ENCODE results near the gene CHRNG.

Gene CHRNG

DNA sequence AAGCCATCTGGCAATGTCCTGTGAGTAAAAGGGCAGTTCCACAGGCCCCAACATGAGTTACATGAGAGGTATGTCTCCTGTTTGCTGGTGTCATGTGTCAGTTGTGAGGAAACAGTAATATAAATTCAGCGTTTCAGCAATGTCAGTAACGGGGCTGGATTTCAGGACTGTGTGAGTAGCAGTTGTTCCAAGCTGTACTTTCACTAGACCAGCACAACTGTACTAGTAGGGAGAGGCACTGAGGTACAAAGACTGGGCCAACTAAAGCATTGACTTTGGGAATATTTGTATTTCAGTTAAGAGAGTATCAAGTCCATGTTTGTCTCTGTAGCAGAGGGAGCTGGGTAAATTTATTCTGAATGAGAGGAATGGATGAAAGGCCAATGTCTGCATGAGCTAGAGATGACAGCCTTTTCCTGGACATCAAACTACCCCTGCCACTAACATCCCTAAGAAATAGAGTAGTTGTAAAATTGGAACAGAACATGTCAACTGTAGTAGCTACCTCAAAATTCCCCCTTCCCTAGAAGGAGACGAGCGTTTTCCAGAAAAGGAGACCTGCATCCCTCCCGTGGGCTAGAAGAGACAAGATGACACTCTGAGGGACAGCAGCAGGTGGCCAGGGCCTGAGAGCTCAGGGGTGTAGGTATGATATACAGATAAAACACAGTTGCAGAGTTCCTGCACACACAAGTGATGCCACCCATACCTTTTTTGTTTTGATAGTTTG, 35.3 kb downstream of the CHRNG start:
- peaks cover 7% of the 10 kb centered on the region for H3K4me1 ChIP-seq (ENCODE audit: insufficient read depth, poor library complexity, severe bottlenecking)
- ATAC-seq (ENCODE audit: low read depth) (peak; percentile 91), DNase-seq (ENCODE audit: low spot score) (no peak)
- no peaks in the 10 kb centered on the region for H3K9me3 ChIP-seq (ENCODE audit: severe bottlenecking)
- no peaks in the 10 kb centered on the region for H3K27me3 ChIP-seq (ENCODE audit: insufficient read depth, poor library complexity, severe bottlenecking)
- TF ChIP-seq CTCF (IDR thresholded peaks at IDR 0.05; ENCODE audit: poor library complexity, severe bottlenecking): no peak
- H3K4me3 ChIP-seq (ENCODE audit: severe bottlenecking): no peak overlapping the region
- H3K27ac ChIP-seq (ENCODE audit: poor library complexity, severe bottlenecking): peak overlapping the region; percentile 17
- peaks cover 25% of the 10 kb centered on the region for H3K36me3 ChIP-seq (ENCODE audit: low read depth)

DNA sequence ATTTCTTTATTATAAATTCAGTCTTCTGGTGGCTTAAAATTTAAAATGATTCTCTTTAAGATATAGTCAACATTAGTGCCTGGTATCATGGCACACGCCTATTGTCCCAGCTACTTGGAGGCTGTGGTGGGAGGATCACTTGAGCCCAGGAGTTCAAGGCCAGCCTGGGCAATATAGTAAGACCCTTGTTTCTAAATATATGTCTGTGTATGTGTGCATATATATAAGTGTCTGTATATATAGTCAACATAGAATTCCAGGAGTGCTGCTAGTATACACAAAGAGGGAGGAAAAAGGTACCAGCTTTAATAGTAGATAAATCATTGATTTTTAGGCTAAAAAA, 35.9 kb downstream of the CHRNG start:
- DNase-seq (ENCODE audit: low spot score) (no peak), ATAC-seq (ENCODE audit: low read depth) (no peak)
- TF ChIP-seq CTCF (IDR thresholded peaks at IDR 0.05; ENCODE audit: poor library complexity, severe bottlenecking): no peak

GRCh38 chr2:232576995-232577394, 37.5 kb downstream of the CHRNG start:
- no peak for TF ChIP-seq CTCF (IDR thresholded peaks at IDR 0.05; ENCODE audit: poor library complexity, severe bottlenecking)
- ATAC-seq (ENCODE audit: low read depth) (no peak; the same call in 2 of the 3 replicates), DNase-seq (ENCODE audit: low spot score) (no peak)
- Histone ChIP-seq H3K4me3 (ENCODE audit: severe bottlenecking) (no peak overlapping the region), H3K36me3 (ENCODE audit: low read depth) (peaks cover 14% of the 10 kb centered on the region), H3K27me3 (ENCODE audit: insufficient read depth, poor library complexity, severe bottlenecking) (no peaks in the 10 kb centered on the region), H3K9me3 (ENCODE audit: severe bottlenecking) (no peaks in the 10 kb centered on the region), H3K4me1 (ENCODE audit: insufficient read depth, poor library complexity, severe bottlenecking) (peaks cover 7% of the 10 kb centered on the region), H3K27ac (ENCODE audit: poor library complexity, severe bottlenecking) (no peak overlapping the region)

More for the DNA sequence above, 35.9 kb downstream of the CHRNG start:
- H3K27me3 ChIP-seq (ENCODE audit: insufficient read depth, poor library complexity, severe bottlenecking): no peaks in the 10 kb centered on the region
- H3K36me3 ChIP-seq (ENCODE audit: low read depth): peaks cover 19% of the 10 kb centered on the region
- H3K9me3 ChIP-seq (ENCODE audit: severe bottlenecking): no peaks in the 10 kb centered on the region
- H3K27ac ChIP-seq (ENCODE audit: poor library complexity, severe bottlenecking): no peak overlapping the region
- H3K4me1 ChIP-seq (ENCODE audit: insufficient read depth, poor library complexity, severe bottlenecking): peaks cover 7% of the 10 kb centered on the region
- H3K4me3 ChIP-seq (ENCODE audit: severe bottlenecking): no peak overlapping the region

GRCh38 chr2:232577841-232578240, 38.3 kb downstream of the CHRNG start:
- Histone ChIP-seq H3K27me3 (ENCODE audit: insufficient read depth, poor library complexity, severe bottlenecking) (no peaks in the 10 kb centered on the region), H3K27ac (ENCODE audit: poor library complexity, severe bottlenecking) (no peak overlapping the region), H3K9me3 (ENCODE audit: severe bottlenecking) (no peaks in the 10 kb centered on the region), H3K36me3 (ENCODE audit: low read depth) (peaks cover 14% of the 10 kb centered on the region), H3K4me1 (ENCODE audit: insufficient read depth, poor library complexity, severe bottlenecking) (peaks cover 7% of the 10 kb centered on the region), H3K4me3 (ENCODE audit: severe bottlenecking) (no peak overlapping the region)
- ATAC-seq (ENCODE audit: low read depth) (no peak), DNase-seq (ENCODE audit: low spot score) (no peak)
- TF ChIP-seq CTCF (IDR thresholded peaks at IDR 0.05; ENCODE audit: poor library complexity, severe bottlenecking): no peak

DNA sequence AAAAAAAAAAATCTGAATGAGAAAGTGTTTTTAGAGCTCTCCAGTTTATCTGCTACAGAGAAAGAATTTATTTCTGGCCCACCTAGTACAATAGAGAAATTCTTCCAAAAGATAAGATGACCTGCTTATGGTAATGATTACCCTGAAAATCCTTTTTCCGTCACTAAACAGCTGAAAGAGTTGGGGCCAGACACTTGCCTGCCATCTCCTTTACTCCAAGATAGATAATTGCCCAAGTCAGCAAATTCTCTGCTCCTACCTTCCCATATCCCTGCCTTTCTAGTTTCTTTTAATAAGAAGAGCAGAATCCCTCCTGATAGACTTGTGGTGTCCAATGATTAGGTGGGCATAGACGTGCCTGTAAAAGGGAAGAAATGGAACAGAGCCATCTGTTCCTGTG, 39.1 kb downstream of the CHRNG start:
- no peak overlapping the region for H3K4me3 ChIP-seq (ENCODE audit: severe bottlenecking)
- no peak overlapping the region for H3K27ac ChIP-seq (ENCODE audit: poor library complexity, severe bottlenecking)
- H3K27me3 ChIP-seq (ENCODE audit: insufficient read depth, poor library complexity, severe bottlenecking): no peaks in the 10 kb centered on the region
- TF ChIP-seq CTCF (IDR thresholded peaks at IDR 0.05; ENCODE audit: poor library complexity, severe bottlenecking): no peak
- H3K4me1 ChIP-seq (ENCODE audit: insufficient read depth, poor library complexity, severe bottlenecking): peaks cover 7% of the 10 kb centered on the region
- H3K36me3 ChIP-seq (ENCODE audit: low read depth): peaks cover 11% of the 10 kb centered on the region
- DNase-seq (ENCODE audit: low spot score) (no peak), ATAC-seq (ENCODE audit: low read depth) (no peak)
- no peaks in the 10 kb centered on the region for H3K9me3 ChIP-seq (ENCODE audit: severe bottlenecking)
